ENCODE results near the gene MCCD1. TPM values are rescaled to one million over a fixed set of nuclear protein-coding genes. Genes with fewer than 3 reads are reported as not detected.

MCCD1 gene
- total and polyA plus RNA-seq, 2 of the 13 experiments (the other 11 are each of a cell fraction or from before 2014, with no cell fraction given), result 0.15 TPM; not detected in 1

DNA sequence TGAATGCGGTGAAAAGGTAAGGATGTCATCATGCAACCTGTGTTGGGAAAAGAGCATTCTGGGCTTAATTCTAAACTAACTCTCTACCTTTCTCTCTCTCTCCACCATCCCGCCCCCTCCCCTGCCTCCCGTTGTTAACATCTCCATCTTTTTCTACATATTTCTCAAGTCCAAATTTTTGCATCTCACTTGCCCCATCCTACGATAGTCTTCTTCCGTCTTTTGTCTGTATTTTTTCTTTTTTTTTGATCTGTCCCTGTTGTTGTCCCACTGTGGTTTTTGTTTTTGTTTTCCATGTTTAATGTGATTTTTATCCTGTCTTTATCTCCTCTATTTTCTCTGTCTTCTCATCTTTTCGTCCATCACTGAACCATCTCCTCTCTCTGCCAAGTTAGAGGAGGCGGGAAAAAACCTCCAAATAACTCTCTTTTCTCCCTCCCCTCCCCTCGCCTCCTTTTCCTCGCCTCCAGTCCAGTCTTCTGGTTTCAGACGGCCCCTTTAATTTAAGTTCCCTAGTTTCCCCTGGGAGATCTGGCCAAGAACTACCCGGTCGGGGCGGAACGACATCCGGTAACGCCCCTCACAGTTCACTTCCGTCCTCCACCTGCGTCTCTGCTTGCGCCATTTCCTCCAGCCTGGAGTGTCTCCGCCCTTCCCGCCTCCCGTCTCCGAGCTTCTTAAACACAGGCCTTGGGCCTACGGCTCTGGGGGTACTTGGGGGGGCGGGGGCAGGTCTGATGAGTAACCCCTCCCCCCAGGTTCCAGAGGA, 18.4 kb downstream of the MCCD1 start, which contains the start of gene NFKBIL1 (continued):
- TF ChIP-seq, protein P1, sequence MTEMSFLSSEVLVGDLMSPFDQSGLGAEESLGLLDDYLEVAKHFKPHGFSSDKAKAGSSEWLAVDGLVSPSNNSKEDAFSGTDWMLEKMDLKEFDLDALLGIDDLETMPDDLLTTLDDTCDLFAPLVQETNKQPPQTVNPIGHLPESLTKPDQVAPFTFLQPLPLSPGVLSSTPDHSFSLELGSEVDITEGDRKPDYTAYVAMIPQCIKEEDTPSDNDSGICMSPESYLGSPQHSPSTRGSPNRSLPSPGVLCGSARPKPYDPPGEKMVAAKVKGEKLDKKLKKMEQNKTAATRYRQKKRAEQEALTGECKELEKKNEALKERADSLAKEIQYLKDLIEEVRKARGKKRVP (CRISPR knock-in tag; IDR thresholded peaks at IDR 0.05), result peak in 1 of 2 experiments; percentile 80; a peak in 2 of 4 replicates
- TF ChIP-seq ZNF205 (CRISPR knock-in tag; IDR thresholded peaks at IDR 0.05) (peak; percentile 16; the same call in 1 of the 2 replicates), MAF1 (CRISPR knock-in tag; IDR thresholded peaks at IDR 0.05; ENCODE audit: borderline replicate concordance) (no peak), MTA3 (CRISPR knock-in tag; IDR thresholded peaks at IDR 0.05) (no peak), FOXK2 (IDR thresholded peaks at IDR 0.05) (peak; percentile 22; the same call in 1 of the 2 replicates), ZFX (CRISPR knock-in tag; IDR thresholded peaks at IDR 0.05; ENCODE audit: low read depth) (peak; percentile 99), ZNF124 (CRISPR knock-in tag; IDR thresholded peaks at IDR 0.05) (no peak; the same call in 1 of the 2 replicates), ZBED4 (CRISPR knock-in tag; IDR thresholded peaks at IDR 0.05; ENCODE audit: borderline replicate concordance) (0 out of 2 replicates have a peak, but pooled peaks have one; percentile 17), TFDP2 (CRISPR knock-in tag; IDR thresholded peaks at IDR 0.05) (peak; percentile 71), ZNF652 (CRISPR knock-in tag; IDR thresholded peaks at IDR 0.05; ENCODE audit: borderline replicate concordance, low read depth) (0 out of 2 replicates have a peak, but pooled peaks have one; percentile 18), POLR2G (IDR thresholded peaks at IDR 0.05; ENCODE audit: low read depth, low read length) (peak; percentile 79), FOXO1 (CRISPR knock-in tag; IDR thresholded peaks at IDR 0.05) (0 out of 2 replicates have a peak, but pooled peaks have one; percentile 30), SP1 (IDR thresholded peaks at IDR 0.05) (no peak; the same call in 1 of the 2 replicates), SP1 (CRISPR knock-in tag; IDR thresholded peaks at IDR 0.05) (peak; percentile 99), SALL1 (CRISPR knock-in tag; IDR thresholded peaks at IDR 0.05) (peak; percentile 81), TARDBP (CRISPR knock-in tag; IDR thresholded peaks at IDR 0.05) (peak; percentile 64; the same call in 1 of the 2 replicates), ZNF747 (CRISPR knock-in tag; IDR thresholded peaks at IDR 0.05; ENCODE audit: borderline replicate concordance) (peak; percentile 75; the same call in 1 of the 2 replicates), ZNF781 (CRISPR knock-in tag; IDR thresholded peaks at IDR 0.05; ENCODE audit: borderline replicate concordance, not compliant biosample characterization) (no peak), MATR3 (CRISPR knock-in tag; IDR thresholded peaks at IDR 0.05) (no peak), ZNF782 (CRISPR knock-in tag; IDR thresholded peaks at IDR 0.05; ENCODE audit: borderline replicate concordance) (0 out of 2 replicates have a peak, but pooled peaks have one; percentile 2), ZFP36 (IDR thresholded peaks at IDR 0.05; ENCODE audit: borderline replicate concordance, low read depth, low read length, partially characterized antibody) (no peak), RXRB (CRISPR knock-in tag; IDR thresholded peaks at IDR 0.05; ENCODE audit: borderline replicate concordance) (peak; percentile 68; the same call in 1 of the 2 replicates), ZNF713 (CRISPR knock-in tag; IDR thresholded peaks at IDR 0.05) (no peak), YEATS4 (CRISPR knock-in tag; IDR thresholded peaks at IDR 0.05; ENCODE audit: borderline replicate concordance) (peak; percentile 62; the same call in 1 of the 2 replicates), ZNF343 (CRISPR knock-in tag; IDR thresholded peaks at IDR 0.05) (0 out of 2 replicates have a peak, but pooled peaks have one; percentile 18)

Measured in HepG2 (cell line).